ENCODE results near the gene FARP2.
A peak's percentile ranks its signal among the peaks of the same experiment; 100 is the strongest.
"Not testable (repeated sequence)": the region's sequence is repeated elsewhere in the genome, so short reads cannot be mapped to it uniquely, and the experiment has no call there.

Gene FARP2

DNA sequence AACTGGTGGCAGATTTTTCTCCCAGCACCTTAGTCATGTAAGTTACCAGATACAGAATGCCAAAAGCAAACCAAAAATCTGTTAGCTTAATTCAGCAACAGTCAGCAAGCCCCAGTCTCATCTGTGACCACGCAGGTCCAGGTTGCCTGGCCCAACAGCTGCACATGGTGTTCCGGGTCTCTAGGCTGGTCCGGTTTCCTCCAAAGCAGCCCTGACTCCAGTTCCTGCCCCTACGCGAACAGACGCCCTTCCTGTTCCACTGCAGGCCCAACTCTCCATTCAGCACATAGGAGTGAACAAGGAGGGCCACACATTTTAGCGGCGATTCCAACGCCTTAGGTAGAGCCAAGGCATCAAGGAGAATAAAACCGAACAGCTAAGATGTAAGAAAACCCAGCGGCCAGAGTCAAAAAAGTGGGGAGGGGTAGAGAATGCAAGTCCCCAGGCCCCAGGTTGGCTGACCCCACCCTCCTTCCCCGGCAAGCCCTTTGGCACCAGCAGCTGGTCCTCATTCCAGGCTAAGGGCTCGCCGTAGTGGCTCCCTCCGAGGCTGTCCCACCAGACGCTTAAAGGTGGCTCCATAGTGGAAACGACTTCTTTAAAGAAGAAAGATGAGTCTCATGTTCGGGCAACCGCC lies 150.8 kb downstream of the FARP2 start:
- no peak for DNase-seq

DNA sequence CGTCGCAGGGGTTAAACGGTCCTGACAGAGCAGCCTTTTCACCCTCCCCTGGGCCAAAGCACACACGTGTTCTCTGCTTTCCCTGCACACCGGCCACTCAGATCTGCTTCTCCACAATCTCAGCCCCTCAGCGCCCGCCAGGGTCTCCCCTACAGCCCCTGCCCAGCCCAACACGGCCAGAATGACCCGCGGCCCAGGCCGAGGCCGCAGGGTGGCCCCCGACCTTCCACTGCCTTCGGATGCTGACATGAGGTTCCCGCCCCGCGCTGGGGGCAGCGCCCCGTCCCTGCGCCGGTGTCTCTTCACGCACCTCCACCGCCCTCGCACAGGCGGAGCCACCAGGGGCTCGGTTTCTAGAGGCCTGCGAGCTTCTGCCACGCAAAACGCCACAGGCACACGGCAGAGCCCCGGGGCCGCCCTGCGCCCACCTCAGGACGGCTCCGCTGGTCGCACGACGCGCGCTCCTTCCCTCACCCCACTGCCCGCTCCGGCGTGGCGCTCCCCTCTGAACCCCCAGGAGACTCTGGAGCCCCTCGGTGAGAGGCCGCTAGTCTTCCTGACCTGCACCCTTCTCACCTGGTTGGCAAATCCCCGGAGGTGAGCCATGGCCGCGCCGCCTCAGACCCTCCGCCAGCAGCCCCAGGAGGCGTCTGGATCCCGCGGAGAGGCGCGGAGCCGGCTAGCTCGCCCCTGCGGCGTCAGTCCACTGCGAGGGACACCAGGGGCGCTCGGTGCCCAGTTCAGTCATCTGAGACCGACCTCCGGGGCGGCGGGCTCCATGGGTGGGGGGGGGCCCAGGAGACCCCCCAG lies 151.6 kb downstream of the FARP2 start:
- peak in 1 of 2 donors; percentile 15 for DNase-seq

DNA sequence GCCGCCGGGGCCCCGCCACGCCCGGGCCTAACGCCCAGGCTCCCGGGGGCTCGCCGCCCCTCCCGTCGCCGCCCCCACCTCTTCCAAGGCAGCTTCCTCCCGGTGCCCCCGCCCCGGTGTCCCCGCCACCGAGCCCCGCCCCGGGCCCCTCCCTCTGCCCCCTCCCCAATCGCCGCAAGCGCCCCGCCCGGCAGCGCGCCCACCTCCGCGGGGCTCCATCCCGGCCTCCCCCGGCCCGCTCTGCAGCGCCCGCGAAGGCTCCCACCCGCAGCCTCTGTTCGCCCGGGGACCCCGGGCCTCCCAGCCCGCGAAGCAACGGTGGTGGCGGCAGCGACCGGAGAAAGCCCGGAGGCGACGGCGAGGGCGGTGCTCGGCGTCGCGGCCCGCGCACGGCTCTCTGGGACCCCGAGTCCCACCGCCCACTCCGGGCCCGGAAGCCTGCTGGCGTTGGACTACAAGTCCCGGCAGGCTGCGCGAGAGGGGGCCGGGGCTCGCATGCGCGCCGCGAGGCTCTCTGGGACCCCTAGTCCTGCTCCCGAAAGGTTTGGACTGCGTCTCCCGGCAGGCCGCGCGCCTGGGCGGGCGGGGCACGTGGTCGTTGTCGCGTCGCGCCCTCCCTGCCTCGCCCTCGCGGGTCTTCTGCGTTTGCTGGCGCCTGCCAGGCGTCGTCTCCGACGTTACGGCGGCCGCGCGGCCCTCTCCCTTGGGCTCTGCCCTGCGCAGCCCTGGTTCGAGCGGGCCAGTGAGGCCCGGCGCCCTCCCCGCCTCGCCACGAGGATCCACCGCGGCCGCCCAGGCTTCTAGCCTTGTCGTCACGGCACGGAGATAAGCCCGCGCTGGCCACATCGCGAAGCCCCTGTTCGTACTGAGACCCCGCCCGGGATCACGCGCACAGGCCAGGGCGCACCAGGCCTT lies 152.4 kb downstream of the FARP2 start, which contains the start of gene STK25:
Gene STK25 (minus strand): TSS at position 345 of the 915 bp plus-strand sequence. CDS start 549 bp downstream, outside the sequence.
- DNase-seq: peak; percentile 98

DNA sequence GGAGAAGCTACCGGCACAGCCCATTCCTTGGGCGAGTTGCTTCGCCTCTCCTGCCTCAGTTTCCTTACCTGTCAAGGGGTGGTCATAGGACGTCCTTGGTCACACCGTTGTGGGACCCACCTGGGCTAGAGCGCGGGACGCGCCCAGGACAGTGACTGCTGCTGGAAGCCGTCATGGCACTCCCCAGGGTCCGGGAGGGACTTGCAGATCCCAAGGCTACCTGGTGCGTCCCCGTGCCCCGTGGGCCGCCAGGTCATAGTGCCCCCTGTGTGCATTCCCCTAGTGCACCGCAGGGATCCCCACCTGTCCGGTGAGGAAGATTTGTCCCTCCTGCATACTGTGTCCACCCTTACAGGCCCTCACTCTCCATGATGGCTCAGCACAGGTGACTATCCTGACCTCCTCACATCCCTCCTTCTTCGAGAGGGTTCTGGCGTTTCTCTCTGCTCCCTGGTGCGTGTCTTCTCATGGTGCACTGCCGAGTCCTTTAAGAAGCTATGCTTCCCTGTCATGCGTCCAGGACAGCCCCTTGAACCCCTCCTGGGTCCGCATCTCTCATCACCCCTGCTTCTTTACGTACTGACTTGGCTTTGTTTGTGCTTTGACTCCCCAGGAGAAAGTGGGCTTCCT lies 153.2 kb downstream of the FARP2 start:
- DNase-seq: no peak

DNA sequence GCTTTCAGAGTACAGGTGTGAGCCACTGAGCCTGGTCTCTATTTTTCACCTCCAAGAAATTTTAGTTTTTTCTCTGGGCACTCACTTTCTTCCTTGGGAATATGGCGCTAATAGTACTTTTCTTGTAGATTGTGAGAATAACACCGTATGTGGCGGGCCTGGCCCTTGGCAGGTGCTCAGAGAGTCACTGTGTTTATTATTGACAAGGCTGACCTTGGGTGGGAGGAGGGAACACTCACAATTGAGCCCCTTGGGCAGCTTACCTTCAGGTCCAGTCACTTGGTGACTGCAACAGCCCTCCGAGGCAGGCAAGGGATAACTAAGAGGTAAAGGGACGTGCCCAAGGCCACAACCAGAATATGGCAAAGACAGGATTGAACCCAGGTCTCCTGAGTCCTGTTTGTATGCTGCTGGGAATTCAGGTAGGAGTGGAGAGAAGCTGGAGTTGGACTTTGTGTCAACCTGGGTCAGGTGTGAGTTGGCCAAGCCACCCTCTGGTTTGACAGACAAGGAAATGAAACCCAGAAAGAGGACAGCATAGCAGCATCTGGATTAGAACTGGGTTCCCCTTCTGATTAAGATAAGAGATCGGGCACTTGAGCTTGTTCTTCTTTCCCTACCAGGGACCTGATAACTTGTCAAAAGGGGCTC lies 155.1 kb downstream of the FARP2 start:
- DNase-seq: no peak

DNA sequence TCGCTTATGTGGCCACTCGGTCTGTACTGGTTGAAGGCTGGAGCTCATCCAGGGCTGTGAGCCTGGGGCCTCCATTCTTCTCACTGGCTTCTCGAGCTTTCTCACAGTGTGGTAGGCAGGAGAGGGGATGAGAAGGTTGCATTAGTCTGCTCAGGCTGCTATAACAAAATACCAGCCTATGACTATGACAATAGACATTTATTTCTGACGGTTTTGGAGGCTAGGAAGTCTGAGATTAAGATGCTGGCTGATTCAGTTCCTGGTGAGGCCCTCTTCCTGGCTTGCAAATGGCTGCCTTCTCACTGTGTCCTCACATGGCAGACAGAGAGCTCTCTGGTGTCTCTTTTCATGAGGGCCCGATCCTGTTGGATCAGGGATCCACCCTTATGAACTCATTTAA lies 158.5 kb downstream of the FARP2 start:
- no peak for DNase-seq

DNA sequence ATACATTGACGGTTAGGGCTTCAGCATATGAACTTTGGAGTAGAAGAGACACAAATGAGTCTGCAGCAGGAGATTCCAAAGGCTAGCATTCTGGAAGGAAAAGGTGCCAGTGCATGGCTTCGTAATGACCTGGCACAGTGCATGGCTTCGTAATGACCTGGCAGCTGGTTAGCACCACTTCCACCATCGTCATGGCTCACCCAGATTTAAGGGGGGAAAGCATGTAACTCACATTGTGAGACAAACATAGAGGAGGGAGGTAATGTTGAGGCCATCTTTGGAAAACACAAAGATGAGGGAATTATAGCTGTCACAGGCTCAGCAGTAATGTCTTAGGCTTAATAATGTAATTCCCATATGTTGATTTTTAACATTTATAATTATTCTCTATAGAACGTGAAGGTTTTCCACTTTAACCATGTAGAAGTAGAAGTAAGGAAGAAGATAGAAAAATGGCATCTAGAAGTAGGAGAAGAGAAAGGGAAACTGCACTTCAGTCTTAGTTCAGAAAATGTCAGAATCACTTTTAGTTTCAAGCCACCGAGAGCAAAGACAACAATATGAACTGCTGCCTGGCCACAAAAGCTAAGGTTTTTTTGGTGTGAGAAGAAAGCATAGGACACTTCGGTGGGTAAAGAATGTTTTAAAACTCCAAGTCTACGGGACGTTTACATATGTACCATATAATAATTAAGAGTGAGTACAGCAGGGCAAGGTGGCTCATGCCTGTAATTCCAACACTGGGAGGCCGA lies 159.1 kb downstream of the FARP2 start:
- DNase-seq: no peak

DNA sequence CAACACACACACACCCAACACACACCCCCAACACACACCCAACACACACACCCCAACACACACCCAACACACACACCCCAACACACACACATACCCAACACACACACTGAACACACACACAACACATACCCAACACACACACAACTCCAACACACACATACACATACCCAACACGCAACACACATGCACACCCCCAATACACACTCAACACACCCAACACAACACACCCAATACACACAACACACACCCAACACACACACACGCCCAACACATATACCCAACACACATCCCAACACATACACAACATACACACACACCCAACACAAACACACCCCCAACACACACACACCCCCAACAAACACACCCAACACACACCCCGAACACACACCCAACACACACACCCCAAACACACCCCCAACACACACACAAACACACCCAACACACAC lies 160.5 kb downstream of the FARP2 start:
- no peak for DNase-seq

DNA sequence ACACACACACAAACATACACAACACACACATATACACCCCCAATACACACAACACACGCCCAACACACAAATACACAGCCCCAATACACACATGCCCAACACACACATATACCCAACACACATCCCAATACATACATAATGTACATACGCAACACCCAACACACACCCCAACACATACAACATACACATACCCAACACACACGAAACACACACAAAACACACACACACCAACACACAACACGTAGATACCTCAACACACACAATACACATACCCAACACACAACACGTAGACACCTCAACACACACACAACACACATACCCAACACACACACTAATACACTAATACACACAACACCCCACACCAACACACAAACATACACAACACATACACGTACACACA lies 161.2 kb downstream of the FARP2 start:
- no peak for DNase-seq

DNA sequence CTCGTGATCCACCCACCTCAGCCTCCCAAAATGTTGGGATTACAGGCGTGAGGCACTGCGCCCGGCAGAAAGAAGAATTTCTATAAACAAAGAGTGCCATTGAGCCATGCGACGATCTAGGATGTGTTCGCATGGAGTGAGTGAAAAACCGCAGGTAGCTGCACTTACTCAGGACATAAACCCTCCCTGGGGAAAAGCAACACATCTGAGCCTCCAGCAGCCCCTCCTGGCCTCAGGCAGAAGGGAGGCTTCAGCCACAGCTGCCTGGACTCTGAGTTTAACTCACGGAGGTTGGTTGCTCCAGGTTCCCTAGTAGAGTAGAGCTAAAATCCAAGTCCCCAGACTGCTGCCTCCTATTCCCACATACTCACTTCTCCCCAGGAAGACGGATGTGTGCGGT lies 163.6 kb downstream of the FARP2 start:
- no peak for DNase-seq

DNA sequence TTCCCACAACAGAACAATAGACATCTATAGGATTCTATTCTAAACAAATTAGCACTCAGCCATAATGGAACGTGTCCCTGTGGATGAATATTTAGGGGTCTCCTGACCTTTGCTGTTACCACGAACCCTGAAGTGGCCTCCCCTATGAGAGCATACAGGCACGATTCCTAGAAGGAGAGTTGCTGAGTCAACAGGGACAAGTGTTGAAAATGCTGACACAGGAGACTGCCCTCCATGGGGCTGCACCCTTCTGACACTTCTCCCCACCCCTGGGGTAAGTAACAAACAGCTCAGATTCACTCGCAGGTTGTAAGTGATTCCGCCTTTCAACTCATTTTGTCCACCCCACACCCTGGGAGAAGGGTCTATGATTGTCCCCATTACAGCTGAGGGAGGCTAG lies 166.4 kb downstream of the FARP2 start:
- DNase-seq: no peak

DNA sequence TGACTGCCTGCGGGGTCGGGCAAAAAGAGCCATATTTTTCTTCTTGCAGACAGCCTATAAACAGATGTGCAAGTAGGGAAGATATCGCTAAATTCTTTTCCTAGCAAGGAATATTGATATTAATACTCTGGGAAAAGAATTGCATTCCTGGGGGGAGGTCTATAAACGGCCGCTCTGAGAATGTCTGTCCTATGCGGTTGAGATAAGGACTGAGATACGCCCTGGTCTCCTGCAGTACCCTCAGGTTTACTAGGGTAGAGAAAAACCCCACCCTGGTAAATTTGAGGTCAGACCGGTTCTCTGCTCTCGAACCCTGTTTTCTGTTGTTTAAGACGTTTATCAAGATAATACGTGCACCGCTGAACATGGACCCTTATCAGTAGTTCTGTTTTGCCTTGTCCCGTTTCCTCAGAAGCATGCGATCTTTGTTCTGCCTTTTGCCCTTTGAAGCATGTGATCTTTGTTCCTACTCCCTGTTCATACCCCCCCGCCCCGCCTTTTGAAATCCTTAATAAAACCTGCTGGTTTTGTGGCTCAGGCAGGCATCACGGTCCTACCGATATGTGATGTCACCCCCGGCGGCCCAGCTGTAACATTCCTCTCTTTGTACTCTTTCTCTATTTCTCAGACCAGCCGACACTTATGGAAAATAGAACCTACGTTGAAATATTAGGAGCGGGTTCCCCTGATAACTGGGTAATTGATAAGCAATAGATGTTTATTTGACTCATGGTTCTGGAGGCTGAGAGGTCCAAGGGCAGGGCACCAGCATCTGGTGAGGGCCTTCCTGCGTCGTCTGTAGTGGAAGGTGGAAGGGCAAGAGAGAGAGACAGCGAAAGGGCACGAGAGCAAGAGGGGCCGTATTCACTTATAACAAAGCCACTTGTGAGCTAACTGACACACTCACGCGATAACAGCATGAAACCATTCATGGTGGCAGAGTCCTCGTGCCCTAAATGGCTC lies 170.0 kb downstream of the FARP2 start:
- not testable (repeated sequence) for DNase-seq

DNA sequence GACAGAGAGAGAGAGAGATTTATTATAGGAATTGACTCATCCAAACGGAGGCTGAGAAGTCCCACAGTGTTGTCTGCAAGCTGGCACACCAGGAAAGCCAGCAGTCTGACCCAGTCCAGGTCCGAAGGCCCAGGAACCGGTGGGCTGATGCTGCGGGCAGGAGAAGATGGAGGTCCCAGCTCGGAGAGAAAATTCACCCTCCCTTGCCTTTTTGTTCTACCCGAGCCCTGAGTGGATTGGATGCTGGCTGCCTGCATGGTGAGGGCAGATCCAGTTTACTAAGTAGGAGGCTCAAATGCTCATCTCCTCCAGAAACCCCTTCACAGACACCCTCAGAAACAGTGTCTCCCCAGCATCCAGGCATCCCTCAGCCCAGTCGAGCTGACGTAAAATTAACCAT lies 174.5 kb downstream of the FARP2 start:
- no peak for DNase-seq

DNA sequence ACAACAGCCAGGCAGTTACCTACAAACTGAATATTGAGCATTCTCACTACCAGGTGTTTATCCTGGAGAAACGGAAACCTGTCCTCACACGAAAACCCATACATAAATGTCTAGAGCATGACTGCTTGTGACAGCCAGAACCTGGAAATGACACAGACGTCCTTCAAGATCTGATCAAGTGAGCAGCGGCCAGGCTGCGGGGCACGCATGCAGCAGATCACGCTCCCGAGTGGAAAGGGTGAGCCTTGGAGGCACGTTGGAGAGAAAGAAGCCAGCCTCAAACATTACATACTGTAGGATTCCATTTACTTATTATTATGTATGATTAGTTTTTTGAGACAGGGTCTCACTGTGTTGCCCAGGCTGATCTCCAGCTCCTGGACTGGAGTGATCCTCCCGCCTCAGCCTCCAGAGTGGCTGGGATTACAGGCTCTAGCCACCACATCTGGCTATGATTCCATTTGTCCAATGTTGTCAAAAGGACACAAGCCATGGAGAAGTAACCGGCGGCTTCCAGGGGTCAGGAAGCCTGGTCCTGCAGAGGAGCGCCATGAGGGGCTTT lies 175.2 kb downstream of the FARP2 start:
- no peak for DNase-seq

DNA sequence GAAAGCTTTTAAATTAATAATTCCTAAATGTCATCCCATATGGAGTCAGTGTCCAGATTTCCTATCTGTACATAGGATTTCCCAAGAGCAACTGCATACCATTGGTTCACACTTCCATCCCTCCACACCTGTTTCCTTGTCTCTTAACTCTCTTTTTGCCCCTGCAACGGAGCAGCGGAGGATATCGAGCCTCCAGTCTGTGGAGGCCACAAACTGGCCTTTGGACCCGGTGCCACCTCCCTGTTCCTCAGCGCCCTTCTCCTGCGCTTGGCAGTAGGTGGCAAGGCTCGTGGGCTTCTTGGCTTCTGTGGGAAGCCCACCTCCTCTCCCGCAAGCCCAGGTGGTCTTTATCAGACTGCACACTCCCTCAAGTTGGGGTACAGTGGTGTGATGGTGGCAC lies 176.1 kb downstream of the FARP2 start:
- no peak for DNase-seq

DNA sequence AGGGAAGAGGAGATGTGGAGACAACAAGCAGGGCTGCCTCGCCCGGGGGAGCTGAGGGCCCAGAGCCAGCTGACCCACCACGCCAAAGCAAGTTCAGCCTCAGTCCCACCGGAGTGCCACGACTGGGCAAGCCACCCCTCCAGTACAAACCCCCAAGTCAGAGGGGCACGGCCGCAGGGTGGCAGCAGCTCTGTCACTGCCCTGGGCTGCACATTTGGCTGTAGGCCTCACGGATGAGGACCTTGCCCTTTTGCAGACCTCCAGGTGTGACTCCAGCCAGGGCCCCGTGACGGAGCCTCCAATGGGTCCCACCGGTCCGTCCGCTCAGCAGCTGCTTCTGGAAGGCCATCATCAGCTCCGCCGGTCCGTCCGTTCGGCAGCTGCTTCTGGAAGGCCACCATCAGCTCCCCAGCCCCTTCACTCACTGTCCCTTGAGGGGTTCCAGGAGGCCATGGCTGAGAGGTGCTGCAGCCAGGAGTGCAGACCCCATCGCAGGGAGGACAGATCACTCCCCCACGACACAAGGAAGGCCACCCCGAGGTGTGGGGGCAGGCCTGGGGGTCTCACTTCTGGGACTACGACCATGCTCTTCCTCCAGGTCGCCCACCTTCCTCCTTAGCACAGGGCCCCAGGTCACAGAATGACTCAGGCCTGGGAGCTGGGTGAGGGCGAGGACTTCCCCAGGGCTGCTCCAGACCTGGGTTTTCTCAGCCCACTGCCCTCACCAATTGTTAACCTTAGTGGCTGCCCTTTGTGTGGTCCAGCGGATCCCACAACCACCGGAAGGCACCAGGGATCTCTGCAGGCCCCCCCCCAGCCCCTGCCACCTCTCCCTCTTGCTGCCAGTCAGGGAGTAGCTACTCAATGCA lies 176.9 kb downstream of the FARP2 start:
- no peak for DNase-seq

DNA sequence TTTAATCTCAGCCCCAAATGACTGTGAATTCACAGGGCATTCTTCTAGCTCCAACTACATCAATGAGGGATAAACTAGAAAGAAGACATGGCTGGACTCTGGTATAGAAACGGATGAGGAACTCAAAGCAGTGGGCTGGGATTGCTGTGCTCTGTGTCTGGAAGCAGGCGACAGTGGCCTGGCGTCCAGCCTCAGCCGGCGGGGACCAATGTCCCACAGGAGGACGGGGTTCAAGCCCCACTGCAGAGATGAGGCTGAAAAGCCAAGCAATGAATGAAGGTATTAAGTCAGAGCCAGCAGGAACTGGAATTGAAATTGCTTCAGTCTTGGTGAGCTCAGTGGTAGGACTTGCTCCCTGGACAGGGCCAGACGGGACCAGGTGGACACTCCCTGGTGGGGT lies 178.2 kb downstream of the FARP2 start:
- no peak for DNase-seq

DNA sequence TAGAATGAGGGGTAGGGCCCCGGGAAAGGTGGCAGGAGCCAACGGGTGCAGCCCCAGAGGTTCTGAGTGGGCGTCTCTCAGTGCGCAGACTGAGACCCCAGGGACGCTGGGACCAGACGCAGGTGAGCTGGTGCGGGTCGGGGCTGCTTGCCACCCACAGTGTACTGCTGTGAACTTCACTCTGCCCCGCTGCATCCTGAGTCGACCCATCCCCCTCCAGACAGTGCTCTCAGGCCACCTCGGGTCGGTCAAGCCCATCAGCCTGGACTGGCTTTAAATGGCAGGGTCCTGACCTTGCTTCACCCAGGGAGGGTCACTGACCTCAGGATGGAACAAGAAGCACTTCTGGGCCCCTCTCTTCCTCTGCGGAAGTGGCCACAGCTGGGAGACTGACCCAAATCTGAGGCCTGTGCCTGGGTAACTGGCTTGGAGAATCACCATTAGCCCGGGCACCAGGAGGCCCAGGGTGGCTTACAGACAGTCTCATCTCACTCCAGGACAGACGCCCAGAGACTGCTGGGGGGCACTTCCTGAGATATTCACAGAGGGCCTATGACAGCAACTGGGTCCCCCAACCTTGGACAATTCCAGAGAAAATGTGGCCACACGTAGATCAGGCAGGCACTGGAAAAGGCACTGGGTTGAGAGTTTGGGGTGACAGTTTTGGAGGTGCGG lies 178.8 kb downstream of the FARP2 start:
- DNase-seq: no peak

Data from CD4-positive, alpha-beta T cell treated with Interleukin-1 beta for 1 hour (primary cell).